GM12864 (cell line): Measurements from ENCODE around the gene LIN52.

Source experiments
- DNase-seq: peaks from one replicate; pipeline ENCODE4 v3.0.0-alpha.2; 2011; ENCODE audit warnings: low read depth
- H3K4me3 ChIP-seq: 2 replicates; pipeline ENCODE4 v1.5.1; 2011; ENCODE audit warnings: mild to moderate bottlenecking, low read depth, low read length, control low read depth
- CTCF ChIP-seq: IDR thresholded peaks from 2 replicates; pipeline ENCODE4 v1.5.1; 2011; ENCODE audit warnings: low read depth, mild to moderate bottlenecking, moderate library complexity, low read length, control low read depth, inconsistent platforms; ENCODE audit errors: missing control alignments

LIN52 gene

DNA sequence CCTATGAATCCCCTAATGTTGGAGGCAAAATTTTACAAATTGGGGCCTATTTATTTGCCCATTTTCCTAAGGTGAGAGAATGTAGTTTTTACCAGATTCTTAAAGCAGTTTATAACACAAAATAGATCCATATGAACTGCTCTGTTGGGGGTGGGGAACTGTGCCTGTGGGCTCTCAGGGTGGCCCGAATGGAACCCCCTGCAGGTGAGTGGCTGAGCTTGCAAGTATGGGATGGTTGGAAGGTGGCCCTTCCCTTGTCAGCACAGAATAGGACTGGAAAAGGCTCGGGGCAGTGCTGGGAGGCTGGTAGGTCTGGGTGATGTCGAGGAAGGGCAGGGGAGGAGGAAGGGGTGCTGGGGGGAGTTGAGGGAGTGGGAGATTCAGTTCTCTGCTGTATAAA is 159.4 kb downstream of the LIN52 start:
- no peak for DNase-seq
- TF ChIP-seq CTCF: peak; percentile 32
- H3K4me3 ChIP-seq: no peak overlapping the region

- no peak for TF ChIP-seq CTCF
- H3K4me3 ChIP-seq: no peak overlapping the region
- DNase-seq: no peak
Measured at GRCh38 chr14:74245292-74245691, 160.5 kb downstream of the LIN52 start.

- no peak for TF ChIP-seq CTCF
- no peak for DNase-seq
- no peak overlapping the region for H3K4me3 ChIP-seq
Measured at GRCh38 chr14:74246542-74246941, 161.8 kb downstream of the LIN52 start.

DNA sequence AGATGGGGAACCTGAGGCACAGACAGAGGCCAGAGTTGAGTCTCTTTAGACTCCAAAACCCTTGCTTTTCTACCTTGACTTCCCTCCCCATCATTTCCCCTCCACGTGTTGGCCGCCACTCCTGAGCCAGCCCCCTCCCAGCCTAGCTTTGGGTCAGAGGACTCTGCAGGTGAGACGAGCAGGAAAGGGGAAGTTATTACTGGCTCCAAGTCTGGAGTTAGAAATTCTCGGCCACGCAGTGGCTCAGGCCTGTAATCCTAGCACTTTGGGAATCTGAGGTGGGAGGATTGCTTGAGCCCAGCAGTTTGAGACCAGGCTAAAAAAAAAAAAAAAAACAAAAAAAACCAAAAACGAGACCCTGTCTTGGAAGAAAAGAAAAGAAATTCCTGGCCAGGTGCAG is 163.3 kb downstream of the LIN52 start:
- no peak overlapping the region for H3K4me3 ChIP-seq
- DNase-seq: no peak
- no peak for TF ChIP-seq CTCF

- no peak overlapping the region for H3K4me3 ChIP-seq
- no peak for DNase-seq
- TF ChIP-seq CTCF: no peak
Measured at GRCh38 chr14:74249433-74250375, 164.9 kb downstream of the LIN52 start.
